Naive B cell (primary cell): ENCODE results near the gene SLC6A19. TPM values are rescaled to one million over a fixed set of nuclear protein-coding genes. Genes with fewer than 3 reads are reported as not detected.

Experiments
- ATAC-seq, 2 donors: fragments of 150-1000 bp; cut with Tn5 transposase; 2 replicates each; pipeline ENCODE4 v1.10.0; 2021; ENCODE audit warnings: low read depth in 2 of 2, mild to moderate bottlenecking in 2 of 2, moderate library complexity in 2 of 2
- DNase-seq: peaks from one replicate; pipeline ENCODE4 v3.0.0; 2022
- H3K27ac Mint-ChIP-seq, 6 donors: one replicate each; pipeline ENCODE4 v1.8.0; 2020 to 2022; ENCODE audit warnings: mild to moderate bottlenecking in 6 of 6, mixed read lengths in 6 of 6, moderate library complexity in 5 of 6, inconsistent platforms in 2 of 6
- H3K27me3 Mint-ChIP-seq, 3 donors: one replicate each; pipeline ENCODE4 v1.8.0; 2021 to 2022; ENCODE audit warnings: mixed read lengths in 3 of 3, mild to moderate bottlenecking in 1 of 3
- H3K36me3 Mint-ChIP-seq, 2 donors: one replicate each; pipeline ENCODE4 v1.8.0; 2020 to 2022; ENCODE audit warnings: mixed read lengths in 2 of 2, inconsistent platforms in 1 of 2, mild to moderate bottlenecking in 1 of 2
- H3K4me1 Mint-ChIP-seq, 3 donors: one replicate each; pipeline ENCODE4 v1.8.0; 2020 to 2022; ENCODE audit warnings: mixed read lengths in 3 of 3, inconsistent platforms in 1 of 3, mild to moderate bottlenecking in 1 of 3, moderate library complexity in 1 of 3
- H3K4me3 Mint-ChIP-seq, 8 donors: one replicate each; pipeline ENCODE4 v1.8.0; 2020 to 2022; ENCODE audit warnings: mild to moderate bottlenecking in 8 of 8, mixed read lengths in 8 of 8, moderate library complexity in 8 of 8, inconsistent platforms in 2 of 8
- H3K9me3 Mint-ChIP-seq, 7 donors: one replicate each; pipeline ENCODE4 v1.8.0; 2020 to 2022; ENCODE audit warnings: mixed read lengths in 7 of 7, mild to moderate bottlenecking in 5 of 7, inconsistent platforms in 2 of 7, moderate library complexity in 1 of 7
- polyA plus RNA-seq, 6 donors: library from polyadenylated mRNA; unstranded; fragments of 300-500 nt; fragmentation: Illumina TruSeq; gene quantifications; one replicate each; pipeline ENCODE4 v1.2.3, GENCODE V29; 2021; ENCODE audit warnings: low read depth in 6 of 6

The SLC6A19 gene
- polyA plus RNA-seq, 6 donors from 2014 or later, result not detected

GRCh38 chr5:1161108-1161832, 40.1 kb upstream of the SLC6A19 start:
- H3K27me3 Mint-ChIP-seq, result peaks cover 9 to 61% (median 37%) of the 10 kb centered on the region in 3 donors
- peaks cover 4 to 14% (median 8%) of the 10 kb centered on the region in 3 donors for H3K4me1 Mint-ChIP-seq
- no peak overlapping the region for H3K27ac Mint-ChIP-seq
- no peak for ATAC-seq
- H3K4me3 Mint-ChIP-seq, result no peak overlapping the region
- H3K36me3 Mint-ChIP-seq, result peaks cover 0 to 10% of the 10 kb centered on the region in 2 donors
- no peak for DNase-seq
- peaks cover 0 to 11% (median 7%) of the 10 kb centered on the region in 7 donors for H3K9me3 Mint-ChIP-seq

- no peak overlapping the region for H3K27ac Mint-ChIP-seq
- ATAC-seq, result no peak
- H3K36me3 Mint-ChIP-seq, result peaks cover 0 to 10% of the 10 kb centered on the region in 2 donors
- H3K9me3 Mint-ChIP-seq, result peaks cover 0 to 9% (median 7%) of the 10 kb centered on the region in 7 donors
- peaks cover 7 to 19% (median 8%) of the 10 kb centered on the region in 3 donors for H3K4me1 Mint-ChIP-seq
- H3K27me3 Mint-ChIP-seq, result peaks cover 9 to 63% (median 43%) of the 10 kb centered on the region in 3 donors
- no peak overlapping the region for H3K4me3 Mint-ChIP-seq
- no peak for DNase-seq
Observed at GRCh38 chr5:1161833-1162229, 39.6 kb upstream of the SLC6A19 start.

DNA sequence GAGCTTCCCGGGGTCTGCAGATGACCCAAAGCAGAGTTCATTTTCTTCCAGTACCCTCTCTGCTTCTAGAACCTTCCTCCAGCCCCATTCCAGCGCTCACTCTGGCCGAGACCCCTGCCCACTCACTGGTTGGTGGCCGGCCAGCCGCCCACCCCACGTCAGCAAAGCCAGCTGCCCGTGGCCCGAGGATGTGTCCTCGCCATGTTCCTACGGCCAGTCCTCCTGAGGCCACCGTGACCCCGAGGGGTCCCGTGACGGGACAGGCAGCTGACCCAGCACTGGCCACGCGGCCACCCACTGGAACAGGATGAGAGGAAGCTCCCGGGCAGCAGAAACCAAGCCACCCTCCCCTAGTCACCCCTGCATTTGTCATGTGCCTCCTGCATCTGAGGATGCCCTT, 39.1 kb upstream of the SLC6A19 start:
- H3K27me3 Mint-ChIP-seq, result peaks cover 7 to 59% (median 42%) of the 10 kb centered on the region in 3 donors
- H3K4me3 Mint-ChIP-seq, result no peak overlapping the region
- H3K9me3 Mint-ChIP-seq, result peaks cover 0 to 6% (median 4%) of the 10 kb centered on the region in 7 donors
- peaks cover 0 to 7% of the 10 kb centered on the region in 2 donors for H3K36me3 Mint-ChIP-seq
- no peak for DNase-seq
- H3K27ac Mint-ChIP-seq, result no peak overlapping the region
- peaks cover 6 to 18% (median 7%) of the 10 kb centered on the region in 3 donors for H3K4me1 Mint-ChIP-seq
- no peak for ATAC-seq

DNA sequence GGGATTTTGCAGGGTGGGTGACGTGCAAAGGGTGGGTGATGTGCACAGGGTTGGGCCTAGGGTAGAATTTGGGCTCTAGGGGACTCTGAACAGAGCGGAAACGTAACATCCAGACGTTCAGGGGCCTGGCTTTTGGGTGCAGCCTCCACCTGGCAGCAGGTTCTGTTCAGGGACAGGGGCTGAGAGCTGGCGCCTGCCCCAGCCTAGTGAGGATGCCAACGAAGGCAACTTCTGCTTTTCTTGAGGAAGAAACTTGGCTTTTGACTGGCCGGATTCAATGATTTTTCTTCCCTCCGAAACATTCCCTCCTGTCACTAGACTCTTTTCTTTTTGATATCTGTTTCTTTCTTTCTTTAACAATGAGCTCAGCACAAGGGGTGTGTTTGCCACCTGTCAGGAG, 38.6 kb upstream of the SLC6A19 start:
- Mint-ChIP-seq H3K27me3 (peaks cover 2 to 55% (median 38%) of the 10 kb centered on the region in 3 donors), H3K9me3 (peaks cover 0 to 1% (median 0%) of the 10 kb centered on the region in 7 donors), H3K4me1 (peaks cover 2 to 16% (median 10%) of the 10 kb centered on the region in 3 donors), H3K4me3 (no peak overlapping the region), H3K27ac (peak overlapping the region in 1 of 6 donors; percentile 66), H3K36me3 (peaks cover 0 to 2% of the 10 kb centered on the region in 2 donors)
- DNase-seq (no peak), ATAC-seq (peak; percentile 48 to 54)

DNA sequence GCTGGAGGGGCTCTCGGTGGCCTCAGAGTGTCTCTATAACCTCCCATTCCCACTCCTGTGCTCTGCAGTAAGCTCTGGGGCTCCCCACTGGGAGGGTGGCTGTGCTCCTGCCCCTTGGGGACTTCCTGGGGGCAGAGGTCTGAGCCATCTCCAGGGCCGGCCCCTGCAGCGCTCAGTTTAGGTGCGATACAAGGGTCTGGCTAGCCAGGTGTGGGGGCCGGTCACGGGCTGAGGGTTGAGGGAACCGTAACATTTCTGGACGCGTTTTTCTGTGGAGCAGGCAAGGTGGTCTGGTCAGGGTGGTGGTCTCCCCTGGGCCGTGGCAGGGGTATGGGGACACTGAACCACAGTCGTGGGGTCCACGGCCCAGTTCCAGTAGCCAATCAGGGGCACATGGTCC, 38.0 kb upstream of the SLC6A19 start:
- H3K4me3 Mint-ChIP-seq, result no peak overlapping the region
- peaks cover 7 to 22% (median 16%) of the 10 kb centered on the region in 3 donors for H3K4me1 Mint-ChIP-seq
- ATAC-seq, result no peak
- H3K36me3 Mint-ChIP-seq, result no peaks in the 10 kb centered on the region
- DNase-seq, result no peak
- H3K27me3 Mint-ChIP-seq, result peaks cover 5 to 53% (median 42%) of the 10 kb centered on the region in 3 donors
- no peak overlapping the region for H3K27ac Mint-ChIP-seq
- no peaks in the 10 kb centered on the region for H3K9me3 Mint-ChIP-seq

GRCh38 chr5:1163879-1164278, 37.5 kb upstream of the SLC6A19 start:
- DNase-seq, result no peak
- Mint-ChIP-seq H3K36me3 (no peaks in the 10 kb centered on the region), H3K27me3 (peaks cover 5 to 48% (median 43%) of the 10 kb centered on the region in 3 donors), H3K4me1 (peaks cover 10 to 23% (median 18%) of the 10 kb centered on the region in 3 donors), H3K9me3 (no peaks in the 10 kb centered on the region), H3K27ac (no peak overlapping the region), H3K4me3 (peak overlapping the region in 1 of 8 donors; percentile 35)
- ATAC-seq, result no peak

GRCh38 chr5:1164696-1165630, 36.4 kb upstream of the SLC6A19 start:
- DNase-seq (no peak), ATAC-seq (no peak)
- H3K9me3 Mint-ChIP-seq, result no peaks in the 10 kb centered on the region
- peak overlapping the region in 1 of 6 donors; percentile 56 for H3K27ac Mint-ChIP-seq
- no peaks in the 10 kb centered on the region for H3K36me3 Mint-ChIP-seq
- peak overlapping the region in 1 of 8 donors; percentile 75 for H3K4me3 Mint-ChIP-seq
- H3K4me1 Mint-ChIP-seq, result peaks cover 10 to 23% (median 18%) of the 10 kb centered on the region in 3 donors
- peaks cover 5 to 43% (median 38%) of the 10 kb centered on the region in 3 donors for H3K27me3 Mint-ChIP-seq

- Mint-ChIP-seq H3K36me3 (no peaks in the 10 kb centered on the region), H3K27me3 (peaks cover 5 to 35% (median 33%) of the 10 kb centered on the region in 3 donors), H3K4me1 (peaks cover 10 to 23% (median 18%) of the 10 kb centered on the region in 3 donors), H3K9me3 (no peaks in the 10 kb centered on the region), H3K27ac (peak overlapping the region in 1 of 6 donors; percentile 31), H3K4me3 (peak overlapping the region in 1 of 8 donors; percentile 18)
- ATAC-seq (no peak), DNase-seq (no peak)
Observed at GRCh38 chr5:1165864-1166263, 35.5 kb upstream of the SLC6A19 start.

- H3K9me3 Mint-ChIP-seq, result no peaks in the 10 kb centered on the region
- peaks cover 10 to 23% (median 18%) of the 10 kb centered on the region in 3 donors for H3K4me1 Mint-ChIP-seq
- H3K27me3 Mint-ChIP-seq, result peaks cover 5 to 35% (median 33%) of the 10 kb centered on the region in 3 donors
- H3K36me3 Mint-ChIP-seq, result no peaks in the 10 kb centered on the region
- H3K27ac Mint-ChIP-seq, result peak overlapping the region in 1 of 6 donors; percentile 51
- ATAC-seq (no peak), DNase-seq (no peak)
- peak overlapping the region in 2 of 8 donors; percentile 37 to 42 for H3K4me3 Mint-ChIP-seq
Observed at GRCh38 chr5:1166370-1166769, 35.0 kb upstream of the SLC6A19 start.

- H3K36me3 Mint-ChIP-seq, result no peaks in the 10 kb centered on the region
- no peak for DNase-seq
- peak in 1 of 2 donors; percentile 13 for ATAC-seq
- peak overlapping the region in 3 of 8 donors; percentile 21 to 87 (median 84) for H3K4me3 Mint-ChIP-seq
- H3K9me3 Mint-ChIP-seq, result no peaks in the 10 kb centered on the region
- peaks cover 5 to 35% (median 33%) of the 10 kb centered on the region in 3 donors for H3K27me3 Mint-ChIP-seq
- H3K27ac Mint-ChIP-seq, result no peak overlapping the region
- H3K4me1 Mint-ChIP-seq, result peaks cover 10 to 23% (median 18%) of the 10 kb centered on the region in 3 donors
Observed at GRCh38 chr5:1167361-1167727, 34.1 kb upstream of the SLC6A19 start.

DNA sequence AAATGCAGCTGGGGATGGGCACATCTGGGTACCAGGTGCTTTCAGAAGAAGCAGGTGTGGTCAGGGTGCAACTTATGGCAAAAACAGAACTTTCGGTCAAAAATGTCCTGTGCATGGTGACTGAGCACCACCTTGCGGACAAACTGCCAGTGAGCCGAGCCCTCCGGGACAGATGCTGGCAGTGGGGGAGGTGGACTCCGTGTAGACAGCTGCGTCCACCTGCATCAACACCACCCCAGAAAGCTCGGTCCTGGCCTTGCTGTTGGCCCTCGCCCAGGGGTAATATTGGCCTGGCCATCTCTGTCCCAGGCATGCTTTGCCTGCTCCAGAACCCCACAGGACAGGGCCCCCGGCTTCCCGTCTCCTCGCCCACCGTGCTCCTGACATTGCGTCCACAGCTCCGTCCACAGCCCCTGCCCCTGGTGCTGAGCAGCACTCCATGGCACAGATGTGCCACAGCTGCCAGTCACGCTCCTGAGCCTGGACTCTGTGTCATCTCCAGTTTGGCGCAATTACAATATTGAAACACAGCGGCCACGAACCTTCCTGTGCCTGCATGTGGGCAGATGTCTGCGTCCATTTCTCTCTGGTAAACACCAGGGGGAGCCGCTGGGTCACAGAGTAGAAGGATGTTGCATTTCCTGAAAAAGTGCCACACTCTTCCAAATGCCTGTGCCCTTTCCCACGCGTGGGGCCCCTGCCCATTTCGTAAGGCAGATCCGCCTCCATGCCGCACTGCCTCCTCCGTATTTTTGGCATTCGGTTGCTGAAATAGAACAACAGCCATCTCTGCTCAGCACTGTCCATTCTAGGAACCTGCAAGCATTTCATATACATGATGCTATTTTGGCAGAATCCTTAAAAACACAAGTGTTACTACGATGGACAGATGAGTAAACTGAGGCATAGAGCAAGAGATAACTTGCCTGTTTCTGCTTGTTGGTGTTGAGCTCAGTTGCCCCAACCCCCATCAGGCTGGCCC, 33.4 kb upstream of the SLC6A19 start:
- ATAC-seq (peak; percentile 80), DNase-seq (peak; percentile 71)
- peak overlapping the region in 2 of 6 donors; percentile 53 to 88 for H3K27ac Mint-ChIP-seq
- H3K27me3 Mint-ChIP-seq, result peaks cover 5 to 36% (median 33%) of the 10 kb centered on the region in 3 donors
- H3K4me3 Mint-ChIP-seq, result peak overlapping the region; percentile 34 to 91 (median 85)
- peaks cover 10 to 20% (median 16%) of the 10 kb centered on the region in 3 donors for H3K4me1 Mint-ChIP-seq
- no peaks in the 10 kb centered on the region for H3K9me3 Mint-ChIP-seq
- no peaks in the 10 kb centered on the region for H3K36me3 Mint-ChIP-seq

GRCh38 chr5:1168796-1169195, 32.6 kb upstream of the SLC6A19 start:
- ATAC-seq (no peak), DNase-seq (no peak)
- Mint-ChIP-seq H3K27ac (no peak overlapping the region), H3K27me3 (peaks cover 5 to 40% (median 33%) of the 10 kb centered on the region in 3 donors), H3K36me3 (no peaks in the 10 kb centered on the region), H3K4me3 (peak overlapping the region in 1 of 8 donors; percentile 29), H3K4me1 (peaks cover 10 to 19% (median 16%) of the 10 kb centered on the region in 3 donors), H3K9me3 (no peaks in the 10 kb centered on the region)
